H1 (cell line): Measurements from ENCODE around the gene GPR39. TPM values are rescaled to one million over a fixed set of nuclear protein-coding genes. Genes with fewer than 3 reads are reported as not detected.

Experiments
- CTCF ChIA-PET: fragments of 300-600 bp; sonication (Branson Sonifier 250); formaldehyde crosslinking; loops from one replicate; lab custom pipeline; 2021; ENCODE audit not compliant: partially characterized antibody; lab: Charles Lee
- POLR2A ChIA-PET: fragments of 300-600 bp; sonication (Branson Sonifier 250); formaldehyde crosslinking; loops from one replicate; lab custom pipeline; 2021; ENCODE audit warnings: inconsistent platforms; ENCODE audit not compliant: partially characterized antibody; lab: Charles Lee
- DNase-seq, 2 experiments: peaks; one replicate each; pipeline versions ENCODE4 v3.0.0 to v3.0.0-alpha.2; 2010 to 2022; ENCODE audit warnings: low spot score in 2 of 2, low read depth in 1 of 2, mixed read lengths in 1 of 2
- FAIRE-seq: peaks from 2 replicates; lab custom pipeline; 2011; peaks lifted over from hg19 to GRCh38; lab: Jason Lieb, UNC
- H2AFZ ChIP-seq: 2 replicates; pipeline ENCODE4 v1.8.1; 2012; ENCODE audit warnings: low read length, inconsistent platforms
- H2AK5ac ChIP-seq: 2 replicates; pipeline ENCODE4 v1.6.1; 2013; ENCODE audit warnings: low read depth, low read length
- H2BK120ac ChIP-seq: replicated peaks from 2 replicates; pipeline ENCODE3; 2013; ENCODE audit warnings: low read depth, low read length, inconsistent platforms
- H2BK12ac ChIP-seq: 2 replicates; pipeline ENCODE4 v1.6.1; 2013; ENCODE audit warnings: low read depth, low read length
- H2BK15ac ChIP-seq: 2 replicates; pipeline ENCODE4 v1.6.1; 2013; ENCODE audit warnings: low read length
- H2BK20ac ChIP-seq: 2 replicates; pipeline ENCODE4 v1.6.1; 2013; ENCODE audit warnings: low read length
- H2BK5ac ChIP-seq: 2 replicates; pipeline ENCODE4 v1.6.1; 2013; ENCODE audit warnings: low read depth, low read length
- H3K14ac ChIP-seq: 2 replicates; pipeline ENCODE4 v1.6.1; 2013; ENCODE audit warnings: inconsistent platforms; ENCODE audit not compliant: insufficient read length
- H3K18ac ChIP-seq: 2 replicates; pipeline ENCODE4 v1.6.1; 2013; ENCODE audit warnings: low read length; ENCODE audit errors: extremely low read depth
- H3K23ac ChIP-seq: 2 replicates; pipeline ENCODE4 v1.6.1; 2013; ENCODE audit warnings: inconsistent platforms; ENCODE audit not compliant: insufficient read length
- H3K23me2 ChIP-seq: 2 replicates; pipeline ENCODE4 v1.6.1; 2013; ENCODE audit warnings: low read depth, low read length
- H3K27ac ChIP-seq: 2 replicates; pipeline ENCODE4 v1.6.1; 2011; ENCODE audit warnings: low read depth, low read length, inconsistent platforms
- H3K27me3 ChIP-seq, 4 experiments: replicated peaks in 1 of 4; 1 replicate in 1 of 4; 2 replicates in 3 of 4; pipeline versions ENCODE4 v1.6.1 to v1.8.1; 2011 to 2013; ENCODE audit warnings: low read length in 3 of 4, mild to moderate bottlenecking in 3 of 4, inconsistent platforms in 2 of 4, mixed read lengths in 2 of 4, moderate library complexity in 1 of 4; ENCODE audit not compliant: control insufficient read depth in 3 of 4, insufficient read depth in 3 of 4; ENCODE audit errors: extremely low read depth in 1 of 4
- H3K36me3 ChIP-seq, 4 experiments: 2 replicates each; pipeline versions ENCODE4 v1.6.1 to v1.8.1; 2011 to 2013; ENCODE audit warnings: mild to moderate bottlenecking in 4 of 4, low read length in 3 of 4, moderate library complexity in 2 of 4, control low read depth in 1 of 4, inconsistent platforms in 1 of 4; ENCODE audit not compliant: insufficient read depth in 4 of 4, control insufficient read depth in 2 of 4
- H3K4ac ChIP-seq: replicated peaks from 2 replicates; pipeline ENCODE3; 2013; ENCODE audit warnings: low read length, low read depth, mixed read lengths, inconsistent platforms; ENCODE audit not compliant: insufficient read length
- H3K4me1 ChIP-seq, 4 experiments: replicated peaks in 1 of 4; 1 replicate in 1 of 4; 2 replicates in 3 of 4; pipeline versions ENCODE4 v1.6.1 to v1.8.1; 2011 to 2013; ENCODE audit warnings: low read length in 3 of 4, inconsistent platforms in 2 of 4, mixed read lengths in 1 of 4; ENCODE audit not compliant: insufficient read depth in 4 of 4, control insufficient read depth in 3 of 4
- H3K4me2 ChIP-seq, 2 experiments: 2 replicates each; pipeline versions ENCODE4 v1.6.1 to v1.8.1; 2011 to 2013; ENCODE audit warnings: low read depth in 2 of 2, low read length in 2 of 2, control low read depth in 1 of 2, inconsistent platforms in 1 of 2, mild to moderate bottlenecking in 1 of 2; ENCODE audit not compliant: insufficient read depth in 1 of 2
- H3K4me3 ChIP-seq, 4 experiments: fragments of 200-600, 300-600 bp in 1 of 4; sonication (generic), shearing (Covaris generic), sonication (Bioruptor Twin) in 1 of 4; 2 replicates each; pipeline versions ENCODE4 v1.5.1 to v1.8.1; 2011 to 2016; ENCODE audit warnings: low read length in 4 of 4, low read depth in 3 of 4, control low read depth in 2 of 4, inconsistent platforms in 2 of 4, mild to moderate bottlenecking in 2 of 4, mixed read lengths in 1 of 4, moderate library complexity in 1 of 4; ENCODE audit not compliant: insufficient read depth in 2 of 4; ENCODE audit errors: extremely low read depth in 1 of 4
- H3K56ac ChIP-seq: replicated peaks from 2 replicates; pipeline ENCODE3; 2013; ENCODE audit warnings: low read depth, mild to moderate bottlenecking, mixed read lengths, low read length, inconsistent platforms; ENCODE audit not compliant: insufficient read length
- H3K79me1 ChIP-seq: 2 replicates; pipeline ENCODE4 v1.6.1; 2013; ENCODE audit warnings: low read depth, low read length, control low read depth
- H3K79me2 ChIP-seq, 2 experiments: 2 replicates each; pipeline versions ENCODE4 v1.6.1 to v1.8.1; 2012 to 2013; ENCODE audit warnings: low read length in 2 of 2, mild to moderate bottlenecking in 2 of 2, inconsistent platforms in 1 of 2; ENCODE audit not compliant: insufficient read depth in 2 of 2, control insufficient read depth in 1 of 2
- H3K9ac ChIP-seq, 4 experiments: replicated peaks in 1 of 4; 1 replicate in 1 of 4; 2 replicates in 3 of 4; pipeline versions ENCODE4 v1.6.1 to v1.8.1; 2011 to 2013; ENCODE audit warnings: low read depth in 3 of 4, low read length in 3 of 4, control low read depth in 2 of 4, mild to moderate bottlenecking in 2 of 4, moderate library complexity in 2 of 4, inconsistent platforms in 1 of 4; ENCODE audit errors: extremely low read depth in 1 of 4
- H3K9me3 ChIP-seq, 2 experiments: 2 replicates each; pipeline versions ENCODE4 v1.6.1 to v1.8.1; 2012 to 2013; ENCODE audit warnings: mild to moderate bottlenecking in 2 of 2, moderate library complexity in 2 of 2, control low read depth in 1 of 2, inconsistent platforms in 1 of 2, low read depth in 1 of 2, low read length in 1 of 2, mixed read lengths in 1 of 2; ENCODE audit not compliant: insufficient read depth in 2 of 2
- H4K20me1 ChIP-seq, 2 experiments: replicated peaks in 1 of 2; 2 replicates each; pipeline versions ENCODE3 to v1.8.1; 2011 to 2013; ENCODE audit warnings: inconsistent platforms in 2 of 2, low read length in 2 of 2, mild to moderate bottlenecking in 1 of 2; ENCODE audit not compliant: insufficient read depth in 2 of 2, control insufficient read depth in 1 of 2
- H4K5ac ChIP-seq: 2 replicates; pipeline ENCODE4 v1.6.1; 2013; ENCODE audit warnings: low read length, low read depth, mixed read lengths, inconsistent platforms; ENCODE audit not compliant: insufficient read length
- H4K8ac ChIP-seq: 2 replicates; pipeline ENCODE4 v1.8.0; 2013; ENCODE audit warnings: mild to moderate bottlenecking, moderate library complexity, low read length, inconsistent platforms; ENCODE audit not compliant: insufficient read depth; ENCODE audit errors: extremely low read depth
- H4K91ac ChIP-seq: replicated peaks from 2 replicates; pipeline ENCODE3; 2013; ENCODE audit warnings: low read length, mixed read lengths, inconsistent platforms; ENCODE audit not compliant: insufficient read length
- BACH1 ChIP-seq: IDR thresholded peaks from 2 replicates; pipeline ENCODE4 v1.6.1; 2012; ENCODE audit warnings: low read length, improper control_type of control experiment
- CHD1 ChIP-seq: IDR thresholded peaks from 2 replicates; pipeline ENCODE4 v1.6.1; 2012; ENCODE audit warnings: low read depth, low read length, improper control_type of control experiment
- EZH2 ChIP-seq: fragments of 200-600 bp; sonication (generic); IDR thresholded peaks from 2 replicates; pipeline ENCODE4 v1.7.1; 2012; ENCODE audit warnings: low read depth, mild to moderate bottlenecking, moderate library complexity, low read length, inconsistent platforms; ENCODE audit not compliant: severe bottlenecking
- JUND ChIP-seq: IDR thresholded peaks from 2 replicates; pipeline ENCODE4 v1.6.1; 2011; ENCODE audit warnings: mild to moderate bottlenecking, improper control_type of control experiment, low read length
- NRF1 ChIP-seq: IDR thresholded peaks from 2 replicates; pipeline ENCODE4 v1.6.1; 2011; ENCODE audit warnings: mild to moderate bottlenecking, low read depth, low read length, improper control_type of control experiment
- POLR2A ChIP-seq, 2 experiments: IDR thresholded peaks; 1 replicate in 1 of 2; 2 replicates in 1 of 2; pipeline ENCODE4 v1.6.1; 2011; ENCODE audit warnings: low read depth in 2 of 2, low read length in 2 of 2, mild to moderate bottlenecking in 2 of 2; ENCODE audit errors: control extremely low read depth in 1 of 2
- RXRA ChIP-seq: IDR thresholded peaks from 2 replicates; pipeline ENCODE4 v1.6.1; 2011; ENCODE audit warnings: low read depth, mild to moderate bottlenecking, low read length, moderate library complexity; ENCODE audit not compliant: insufficient read depth
- SIX5 ChIP-seq: IDR thresholded peaks from 2 replicates; pipeline ENCODE4 v1.6.1; 2011; ENCODE audit warnings: mild to moderate bottlenecking, low read depth, low read length
- SP4 ChIP-seq: IDR thresholded peaks from 2 replicates; pipeline ENCODE4 v1.6.1; 2012; ENCODE audit warnings: low read length, inconsistent platforms
- SUZ12 ChIP-seq: fragments of 200-600 bp; sonication (generic); IDR thresholded peaks from 2 replicates; pipeline ENCODE4 v1.6.1; 2012; ENCODE audit warnings: mild to moderate bottlenecking, inconsistent platforms, low read length, moderate library complexity, mixed read lengths
- TBP ChIP-seq: IDR thresholded peaks from 2 replicates; pipeline ENCODE4 v1.6.1; 2011; ENCODE audit warnings: low read depth, low read length, improper control_type of control experiment
- WGBS, 2 experiments: shearing (Covaris generic) in 1 of 2; methylation state at CpG; one replicate each; pipeline versions ENCODE4 v1.1.6 to v1.1.7; 2013 to 2015; ENCODE audit warnings: low lambda C conversion rate in 2 of 2, mixed read lengths in 2 of 2, inconsistent platforms in 1 of 2, low coverage in 1 of 2, missing lambda C conversion rate in 1 of 2; ENCODE audit not compliant: insufficient replicate concordance in 2 of 2, insufficient coverage in 1 of 2, insufficient read length in 1 of 2; ENCODE audit errors: extremely low coverage in 1 of 2, missing lambda C conversion rate in 1 of 2; 5-methylcytosine and 5-hydroxymethylcytosine counted together
- polyA plus RNA-seq, 7 experiments: library from polyadenylated mRNA; depleted of rRNA in 3 of 7; stranded (reverse) in 5 of 7; unstranded in 2 of 7; fragments of >200 nt in 5 of 7; fragments of 200-250 nt in 2 of 7; gene quantifications; 1 replicate in 5 of 7; 2 replicates in 1 of 7; 4 replicates in 1 of 7; pipeline versions ENCODE4 v1.2.1 to v1.2.3, GENCODE V29; 2011 to 2013; ENCODE audit warnings: missing spikeins in 2 of 7, mixed read lengths in 2 of 7
- total RNA-seq: library from RNA; stranded (reverse); fragmentation: NEBNext Ultra II Directional; extraction: Animal tissue kit (Norgen Biotek cat#: 25700); gene quantifications from 2 replicates; pipeline ENCODE4 v1.2.1, GENCODE V29; 2021
- TF ChIP-seq, protein P1 (sequence below): IDR thresholded peaks from 2 replicates; pipeline ENCODE4 v1.6.1; 2012; ENCODE audit warnings: low read length, inconsistent platforms

Gene GPR39
- total and polyA plus RNA-seq, 2 of the 8 experiments (the other 6 are each of a cell fraction or from before 2014, with no cell fraction given) = 0.63 to 2.7 TPM

DNA sequence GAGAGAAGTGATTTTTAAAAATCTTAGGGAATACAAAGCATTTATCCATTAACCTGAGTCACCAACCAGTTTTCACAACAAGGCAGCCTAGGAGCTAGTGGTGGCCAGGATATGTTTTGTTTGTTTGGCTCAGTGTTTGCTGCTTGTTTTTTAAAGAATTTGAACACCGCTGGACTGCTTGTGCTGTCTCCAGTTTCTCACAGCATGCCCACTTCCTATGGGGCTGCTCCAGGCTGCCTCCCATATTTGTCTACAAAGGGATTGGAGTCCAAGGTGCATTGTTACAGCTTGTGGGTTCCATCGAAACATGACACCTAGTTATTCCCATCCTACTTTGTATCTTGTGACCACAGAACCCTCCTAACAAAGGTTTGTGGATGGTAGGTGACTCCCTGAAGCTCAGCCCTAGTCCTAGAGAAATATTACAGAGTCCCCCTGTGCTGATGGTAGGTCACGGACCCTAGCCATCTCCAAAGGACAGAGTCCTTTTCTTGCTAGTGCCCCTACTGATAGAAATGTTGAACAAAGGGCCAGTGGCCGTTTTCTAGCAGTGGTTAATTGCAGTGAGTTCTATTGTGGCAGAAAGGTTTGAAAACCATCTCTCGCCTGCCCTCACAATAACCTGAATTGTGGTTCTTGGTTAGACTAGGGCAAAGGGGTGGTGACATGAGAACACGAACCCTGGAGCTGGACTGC lies 23.2 kb downstream of the GPR39 start:
- Histone ChIP-seq H4K20me1 (no peaks in the 10 kb centered on the region), H3K27me3 (no peaks in the 10 kb centered on the region), H3K4me1 (peaks cover 0 to 5% (median 4%) of the 10 kb centered on the region in 4 experiments; a peak in 3 of 7 replicates), H4K8ac (no peak overlapping the region), H3K27ac (no peak overlapping the region), H3K23me2 (no peaks in the 10 kb centered on the region), H2BK15ac (no peak overlapping the region), H2BK20ac (no peak overlapping the region), H2BK5ac (no peak overlapping the region), H2BK12ac (peak overlapping the region; percentile 4; the same call in 1 of the 2 replicates), H3K4me2 (no peak overlapping the region), H3K4ac (no peak overlapping the region), H3K36me3 (no peaks in the 10 kb centered on the region), H3K4me3 (no peak overlapping the region), H3K9me3 (no peaks in the 10 kb centered on the region), H3K18ac (no peak overlapping the region), H4K5ac (no peak overlapping the region), H3K23ac (no peak overlapping the region), H3K9ac (no peak overlapping the region), H2AK5ac (no peak overlapping the region), H3K79me1 (no peaks in the 10 kb centered on the region), H3K79me2 (no peaks in the 10 kb centered on the region), H2BK120ac (no peak overlapping the region), H4K91ac (no peak overlapping the region), H3K14ac (no peak overlapping the region), H3K56ac (no peak overlapping the region), H2AFZ (peak overlapping the region; percentile 54; the same call in 1 of the 2 replicates)
- FAIRE-seq (no peak), DNase-seq (no peak)
- CTCF ChIA-PET = interaction anchor here (1.5 to 6.4 kb wide), 2 partner anchors 9 to 24 kb away, joined by 4 to 47 read pairs; partner anchors contain the start of gene GPR39
- WGBS, 2 experiments = 91% methylated on average over 6 of the region's 6 CpGs; no CpG with 5 or more reads in 1 of the 2 experiments
- POLR2A ChIA-PET = no interaction called here
- no peak for TF ChIP-seq SIX5
- TF ChIP-seq POLR2A (IDR thresholded peaks at IDR 0.05; ENCODE audit: control extremely low read depth in 1 of 2, low read depth in 2 of 2, low read length in 2 of 2) = no peak
- TF ChIP-seq TBP = no peak
- no peak for TF ChIP-seq CHD1
- TF ChIP-seq SUZ12 = no peak
- no peak for TF ChIP-seq RXRA
- TF ChIP-seq BACH1 = no peak
- TF ChIP-seq EZH2 = no peak
- no peak for TF ChIP-seq SP4
- TF ChIP-seq JUND = no peak
- TF ChIP-seq, protein P1, sequence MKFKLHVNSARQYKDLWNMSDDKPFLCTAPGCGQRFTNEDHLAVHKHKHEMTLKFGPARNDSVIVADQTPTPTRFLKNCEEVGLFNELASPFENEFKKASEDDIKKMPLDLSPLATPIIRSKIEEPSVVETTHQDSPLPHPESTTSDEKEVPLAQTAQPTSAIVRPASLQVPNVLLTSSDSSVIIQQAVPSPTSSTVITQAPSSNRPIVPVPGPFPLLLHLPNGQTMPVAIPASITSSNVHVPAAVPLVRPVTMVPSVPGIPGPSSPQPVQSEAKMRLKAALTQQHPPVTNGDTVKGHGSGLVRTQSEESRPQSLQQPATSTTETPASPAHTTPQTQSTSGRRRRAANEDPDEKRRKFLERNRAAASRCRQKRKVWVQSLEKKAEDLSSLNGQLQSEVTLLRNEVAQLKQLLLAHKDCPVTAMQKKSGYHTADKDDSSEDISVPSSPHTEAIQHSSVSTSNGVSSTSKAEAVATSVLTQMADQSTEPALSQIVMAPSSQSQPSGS = no peak
- no peak for TF ChIP-seq NRF1
